ENCODE data around the gene MKNK1. TPM values are rescaled to one million over a fixed set of nuclear protein-coding genes. Genes with fewer than 3 reads are reported as not detected.

The MKNK1 gene
- total RNA-seq, 1 experiment from 2014 or later = 18.6 TPM

- TF ChIP-seq MLX (CRISPR knock-in tag; IDR thresholded peaks at IDR 0.05) (no peak), ATF6 (CRISPR knock-in tag; IDR thresholded peaks at IDR 0.05) (no peak), ZNF317 (CRISPR knock-in tag; IDR thresholded peaks at IDR 0.05; ENCODE audit: borderline replicate concordance, low read depth) (no peak), ZNF423 (CRISPR knock-in tag; IDR thresholded peaks at IDR 0.05) (no peak), CREB1 (CRISPR knock-in tag; IDR thresholded peaks at IDR 0.05) (no peak), PRRX2 (CRISPR knock-in tag; IDR thresholded peaks at IDR 0.05) (no peak), GABPB1 (CRISPR knock-in tag; IDR thresholded peaks at IDR 0.05) (no peak)
Observed at GRCh38 chr1:46616277-46617107, 12.4 kb upstream of the MKNK1 start, which contains the start of gene MOB3C (continued).

GRCh38 chr1:46615735-46616134 lies 11.7 kb upstream of the MKNK1 start:
- ChIA-PET POLR2A (interaction anchor here (1.8 kb wide), 1 partner anchor 11 kb away, joined by 13 read pairs; the partner anchor contains the start of gene MKNK1), CTCF (interaction anchor here (0.7 to 3.6 kb wide), 8 partner anchors 10 to 173 kb away, joined by 3 to 33 read pairs (median 10); partner anchors contain the start of gene MKNK1)
- no peak overlapping the region for H3K27ac Mint-ChIP-seq
- H3K27me3 Mint-ChIP-seq (ENCODE audit: low read depth) = peaks cover 30% of the 10 kb centered on the region
- H3K36me3 Mint-ChIP-seq = no peaks in the 10 kb centered on the region
- peak overlapping the region; percentile 86 for H3K4me3 Mint-ChIP-seq
- DNase-seq (ENCODE audit: low spot score) (no peak), ATAC-seq (no peak)
- no peaks in the 10 kb centered on the region for H3K9me3 Mint-ChIP-seq
- peaks cover 57% of the 10 kb centered on the region for H3K4me1 Mint-ChIP-seq
- TF ChIP-seq ARID4B (CRISPR knock-in tag; IDR thresholded peaks at IDR 0.05; ENCODE audit: borderline replicate concordance) (no peak), JAZF1 (CRISPR knock-in tag; IDR thresholded peaks at IDR 0.05) (no peak), MLX (CRISPR knock-in tag; IDR thresholded peaks at IDR 0.05) (no peak), NFATC4 (CRISPR knock-in tag; IDR thresholded peaks at IDR 0.05) (no peak), CTCF (IDR thresholded peaks at IDR 0.05) (no peak), ESRRA (CRISPR knock-in tag; IDR thresholded peaks at IDR 0.05; ENCODE audit: borderline replicate concordance) (no peak), E2F1 (CRISPR knock-in tag; IDR thresholded peaks at IDR 0.05) (no peak), ZNF219 (CRISPR knock-in tag; IDR thresholded peaks at IDR 0.05; ENCODE audit: borderline replicate concordance) (no peak), CREM (CRISPR knock-in tag; IDR thresholded peaks at IDR 0.05) (no peak), CDX4 (CRISPR knock-in tag; IDR thresholded peaks at IDR 0.05; ENCODE audit: borderline replicate concordance) (no peak), USF2 (CRISPR knock-in tag; IDR thresholded peaks at IDR 0.05) (no peak), ZSCAN18 (CRISPR knock-in tag; IDR thresholded peaks at IDR 0.05) (no peak)
